Fibroblast of lung (primary cell): ENCODE results near the gene SSUH2. TPM values are rescaled to one million over a fixed set of nuclear protein-coding genes. Genes with fewer than 3 reads are reported as not detected.

ENCODE experiments used
- DNase-seq, 2 donors: peaks; one replicate each; pipeline versions ENCODE4 v3.0.0 to v3.0.0-alpha.2; 2010; ENCODE audit warnings: low read depth in 2 of 2
- H2AFZ ChIP-seq: 2 replicates; pipeline ENCODE4 v1.5.1; 2012; ENCODE audit warnings: low read length, control low read depth, inconsistent platforms
- H3K27ac ChIP-seq: 2 replicates; pipeline ENCODE4 v1.5.1; 2011; ENCODE audit warnings: low read length, control low read depth; ENCODE audit not compliant: insufficient read depth
- H3K27me3 ChIP-seq: 2 replicates; pipeline ENCODE4 v1.5.1; 2011; ENCODE audit warnings: mild to moderate bottlenecking, low read length; ENCODE audit not compliant: control insufficient read depth, insufficient read depth
- H3K36me3 ChIP-seq: 2 replicates; pipeline ENCODE4 v1.5.1; 2011; ENCODE audit warnings: low read length; ENCODE audit not compliant: control insufficient read depth, insufficient read depth
- H3K4me1 ChIP-seq: 2 replicates; pipeline ENCODE4 v1.5.1; 2011; ENCODE audit warnings: low read length; ENCODE audit not compliant: control insufficient read depth, insufficient read depth; ENCODE audit errors: extremely low read depth
- H3K4me2 ChIP-seq: 2 replicates; pipeline ENCODE4 v1.5.1; 2011; ENCODE audit warnings: low read length, control low read depth; ENCODE audit not compliant: insufficient read depth; ENCODE audit errors: extremely low read depth
- H3K4me3 ChIP-seq, 4 experiments: fragments of 200-600 bp in 1 of 4; sonication (generic) in 1 of 4; replicated peaks in 1 of 4; 2 replicates each; pipeline ENCODE4 v1.5.1; 2011 to 2016; ENCODE audit warnings: low read length in 4 of 4, low read depth in 3 of 4, mild to moderate bottlenecking in 3 of 4, control low read depth in 2 of 4, inconsistent platforms in 1 of 4, mixed read lengths in 1 of 4; ENCODE audit not compliant: insufficient read depth in 1 of 4; ENCODE audit errors: control extremely low read depth in 1 of 4
- H3K79me2 ChIP-seq: 2 replicates; pipeline ENCODE4 v1.5.1; 2012; ENCODE audit warnings: mild to moderate bottlenecking, low read length, inconsistent platforms; ENCODE audit not compliant: control insufficient read depth, insufficient read depth
- H3K9ac ChIP-seq: 2 replicates; pipeline ENCODE4 v1.5.1; 2011; ENCODE audit warnings: mild to moderate bottlenecking, low read length, control low read depth; ENCODE audit not compliant: insufficient read depth
- H3K9me3 ChIP-seq: 2 replicates; pipeline ENCODE4 v1.5.1; 2012; ENCODE audit warnings: low read depth, low read length; ENCODE audit not compliant: control insufficient read depth, insufficient read depth
- H4K20me1 ChIP-seq: 2 replicates; pipeline ENCODE4 v1.5.1; 2011; ENCODE audit warnings: low read length; ENCODE audit not compliant: control insufficient read depth, insufficient read depth; ENCODE audit errors: extremely low read depth
- EZH2 ChIP-seq: IDR thresholded peaks from 2 replicates; pipeline ENCODE4 v1.5.1; 2012; ENCODE audit warnings: low read length, control low read depth, mild to moderate bottlenecking; ENCODE audit errors: missing control alignments
- polyA plus RNA-seq, 2 donors: library from polyadenylated mRNA; depleted of rRNA in 1 of 2; stranded (reverse) in 1 of 2; unstranded in 1 of 2; fragments of >200 nt; gene quantifications; 2 replicates each; pipeline ENCODE4 v1.2.1, GENCODE V29; 2011 to 2012; ENCODE audit warnings: missing spikeins in 1 of 2
- total RNA-seq: library from RNA; depleted of rRNA; stranded (reverse); fragments of >200 nt; gene quantifications from 2 replicates; pipeline ENCODE4 v1.2.1, GENCODE V29; 2014
- TF ChIP-seq, protein P1 (sequence below), 2 donors: IDR thresholded peaks in 1 of 2; conservative IDR thresholded peaks in 1 of 2; 1 replicate in 1 of 2; 2 replicates in 1 of 2; pipeline ENCODE4 v1.5.1; 2011 to 2012; ENCODE audit warnings: low read length in 2 of 2, control low read depth in 1 of 2, inconsistent platforms in 1 of 2, low read depth in 1 of 2, mild to moderate bottlenecking in 1 of 2

Gene SSUH2
- total and polyA plus RNA-seq, 2 donors (not counting 1 experiment from before 2014, with no cell fraction given): 0.02 TPM; not detected in 1

DNA sequence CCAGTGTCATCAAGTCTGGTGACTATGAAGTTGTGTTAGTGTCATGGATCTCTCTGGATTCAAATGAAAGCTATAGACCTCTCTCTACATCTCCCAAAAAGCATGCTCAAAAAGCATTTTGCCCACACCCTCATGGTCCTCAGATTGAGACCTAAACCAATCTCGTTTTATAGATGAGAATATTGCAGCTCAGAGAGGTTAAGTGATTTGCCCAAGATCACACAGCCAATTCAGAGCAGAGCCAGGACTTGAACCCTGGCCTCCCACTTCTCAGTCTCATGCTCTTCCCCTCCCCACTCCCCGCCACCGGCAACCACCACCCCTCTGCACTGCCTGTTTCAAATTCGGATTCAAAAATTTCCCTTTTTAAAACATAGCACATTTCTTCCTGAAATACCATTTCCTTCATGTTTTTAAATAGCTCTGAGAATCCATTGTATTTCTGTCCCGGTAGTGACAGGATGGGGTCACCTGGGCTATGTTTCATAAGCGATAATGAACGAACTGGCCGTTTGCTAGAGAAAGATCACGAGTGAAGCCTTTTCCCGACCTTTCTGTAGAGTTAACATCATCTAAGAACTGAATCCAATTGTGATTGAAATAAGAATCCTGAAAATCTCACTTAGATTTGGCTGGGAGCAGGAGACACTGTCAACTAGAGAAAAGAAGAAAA lies 769 bp downstream of the SSUH2 start:
- H4K20me1 ChIP-seq: no peaks in the 10 kb centered on the region
- TF ChIP-seq EZH2: no peak
- TF ChIP-seq, protein P1, sequence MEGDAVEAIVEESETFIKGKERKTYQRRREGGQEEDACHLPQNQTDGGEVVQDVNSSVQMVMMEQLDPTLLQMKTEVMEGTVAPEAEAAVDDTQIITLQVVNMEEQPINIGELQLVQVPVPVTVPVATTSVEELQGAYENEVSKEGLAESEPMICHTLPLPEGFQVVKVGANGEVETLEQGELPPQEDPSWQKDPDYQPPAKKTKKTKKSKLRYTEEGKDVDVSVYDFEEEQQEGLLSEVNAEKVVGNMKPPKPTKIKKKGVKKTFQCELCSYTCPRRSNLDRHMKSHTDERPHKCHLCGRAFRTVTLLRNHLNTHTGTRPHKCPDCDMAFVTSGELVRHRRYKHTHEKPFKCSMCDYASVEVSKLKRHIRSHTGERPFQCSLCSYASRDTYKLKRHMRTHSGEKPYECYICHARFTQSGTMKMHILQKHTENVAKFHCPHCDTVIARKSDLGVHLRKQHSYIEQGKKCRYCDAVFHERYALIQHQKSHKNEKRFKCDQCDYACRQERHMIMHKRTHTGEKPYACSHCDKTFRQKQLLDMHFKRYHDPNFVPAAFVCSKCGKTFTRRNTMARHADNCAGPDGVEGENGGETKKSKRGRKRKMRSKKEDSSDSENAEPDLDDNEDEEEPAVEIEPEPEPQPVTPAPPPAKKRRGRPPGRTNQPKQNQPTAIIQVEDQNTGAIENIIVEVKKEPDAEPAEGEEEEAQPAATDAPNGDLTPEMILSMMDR (conservative IDR thresholded peaks at IDR 0.05 in 1 of 2, IDR thresholded peaks at IDR 0.05 in 1 of 2; ENCODE audit: low read depth in 1 of 2, low read length in 2 of 2): no peak

DNA sequence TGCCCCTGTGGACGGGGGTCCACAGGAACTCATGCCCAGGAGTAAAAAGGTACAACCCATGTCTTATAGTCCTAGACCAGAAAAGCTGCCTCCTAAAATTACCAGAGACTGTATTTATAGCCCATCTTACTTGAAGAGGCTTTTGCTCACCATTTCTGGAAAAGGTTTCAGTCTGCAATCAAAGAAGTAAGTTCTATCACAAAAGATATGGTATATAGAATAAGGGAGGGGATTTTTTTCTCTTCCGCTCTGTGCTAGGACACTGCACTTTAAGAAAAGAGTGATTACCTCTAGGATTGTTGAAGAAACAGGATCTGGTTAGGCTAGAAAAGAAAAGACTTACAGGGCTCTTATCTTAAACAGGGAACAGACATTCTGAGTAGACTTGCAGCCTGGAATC lies 2.6 kb downstream of the SSUH2 start:
- H3K9me3 ChIP-seq: no peaks in the 10 kb centered on the region
- H3K4me1 ChIP-seq: no peaks in the 10 kb centered on the region
- no peaks in the 10 kb centered on the region for H3K36me3 ChIP-seq
- no peak overlapping the region for H3K27ac ChIP-seq
- DNase-seq: no peak
- H3K4me2 ChIP-seq: no peak overlapping the region
- no peaks in the 10 kb centered on the region for H4K20me1 ChIP-seq
- H3K27me3 ChIP-seq: peaks cover 18% of the 10 kb centered on the region
- H3K9ac ChIP-seq: no peak overlapping the region
- H2AFZ ChIP-seq: no peak overlapping the region
- H3K4me3 ChIP-seq: no peak overlapping the region
- no peaks in the 10 kb centered on the region for H3K79me2 ChIP-seq
- TF ChIP-seq, protein P1 (conservative IDR thresholded peaks at IDR 0.05 in 1 of 2, IDR thresholded peaks at IDR 0.05 in 1 of 2; ENCODE audit: low read depth in 1 of 2, low read length in 2 of 2): no peak
- TF ChIP-seq EZH2: no peak

More for the DNA sequence above, 769 bp downstream of the SSUH2 start:
- H3K4me3 ChIP-seq: no peak overlapping the region
- no peaks in the 10 kb centered on the region for H3K9me3 ChIP-seq
- H3K36me3 ChIP-seq: no peaks in the 10 kb centered on the region
- no peak overlapping the region for H2AFZ ChIP-seq
- no peaks in the 10 kb centered on the region for H3K79me2 ChIP-seq
- H3K27ac ChIP-seq: no peak overlapping the region
- H3K27me3 ChIP-seq: peaks cover 23% of the 10 kb centered on the region
- no peak overlapping the region for H3K4me2 ChIP-seq
- no peak overlapping the region for H3K9ac ChIP-seq
- no peaks in the 10 kb centered on the region for H3K4me1 ChIP-seq
- DNase-seq: no peak

DNA sequence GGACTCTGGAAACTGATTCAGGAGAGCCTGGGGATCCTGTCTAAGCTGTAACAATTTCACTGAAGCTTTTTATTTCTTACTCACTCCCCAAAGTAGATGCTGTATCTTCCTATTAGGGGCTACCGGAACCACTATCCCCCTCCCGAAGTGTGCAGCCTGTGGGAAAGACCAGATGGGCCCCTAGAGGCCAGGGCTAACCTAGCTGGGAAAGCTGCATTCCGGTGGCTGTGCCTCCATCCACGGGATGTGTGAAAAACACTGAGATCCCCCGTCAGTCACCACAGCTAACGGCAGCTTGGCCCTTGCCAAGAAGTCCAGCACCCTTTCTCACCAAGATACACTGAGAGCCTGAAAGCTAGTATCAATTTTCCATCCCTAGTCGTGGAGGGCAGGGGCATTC lies 3.1 kb downstream of the SSUH2 start:
- no peaks in the 10 kb centered on the region for H3K36me3 ChIP-seq
- no peak overlapping the region for H3K9ac ChIP-seq
- no peak for DNase-seq
- TF ChIP-seq EZH2: no peak
- TF ChIP-seq, protein P1 (conservative IDR thresholded peaks at IDR 0.05 in 1 of 2, IDR thresholded peaks at IDR 0.05 in 1 of 2; ENCODE audit: low read depth in 1 of 2, low read length in 2 of 2): no peak
- H3K4me2 ChIP-seq: no peak overlapping the region
- no peak overlapping the region for H3K27ac ChIP-seq
- H4K20me1 ChIP-seq: no peaks in the 10 kb centered on the region
- no peak overlapping the region for H3K4me3 ChIP-seq
- H3K27me3 ChIP-seq: peaks cover 13% of the 10 kb centered on the region
- H2AFZ ChIP-seq: no peak overlapping the region
- H3K9me3 ChIP-seq: no peaks in the 10 kb centered on the region
- no peaks in the 10 kb centered on the region for H3K79me2 ChIP-seq
- H3K4me1 ChIP-seq: no peaks in the 10 kb centered on the region
